Testis (tissue), 3 donors: ENCODE data around the gene RHEB. TPM values are rescaled to one million over a fixed set of nuclear protein-coding genes. Genes with fewer than 3 reads are reported as not detected.

Source experiments
- DNase-seq: peaks from one replicate; pipeline ENCODE4 v3.0.0-alpha.2; 2019
- H3K27ac ChIP-seq, 2 donors: fragments of 200-600 bp; sonication (generic); one replicate each; pipeline ENCODE4 v1.5.1; 2019
- H3K27me3 ChIP-seq: fragments of 200-600 bp; sonication (generic); one replicate; pipeline ENCODE4 v1.5.1; 2019
- H3K36me3 ChIP-seq: fragments of 200-600 bp; sonication (generic); one replicate; pipeline ENCODE4 v1.5.1; 2017; ENCODE audit warnings: low read depth; ENCODE audit errors: missing control alignments
- H3K4me1 ChIP-seq: fragments of 200-600 bp; sonication (generic); one replicate; pipeline ENCODE4 v1.5.1; 2019
- H3K4me3 ChIP-seq, 2 donors: fragments of 200-600 bp; sonication (generic); one replicate each; pipeline ENCODE4 v1.5.1; 2017 to 2019
- H3K9me3 ChIP-seq: fragments of 200-600 bp; sonication (generic); one replicate; pipeline ENCODE4 v1.5.1; 2017
- POLR2A ChIP-seq: fragments of 450-650 bp; IDR thresholded peaks from one replicate; pipeline ENCODE4 v1.6.1; 2017; ENCODE audit warnings: antibody characterized with exemption, mild to moderate bottlenecking, moderate library complexity
- WGBS, 2 donors: methylation state at CpG; one replicate each; pipeline ENCODE4 v1.1.5; 2018; 5-methylcytosine and 5-hydroxymethylcytosine counted together
- intact Hi-C: fragments of 100-400 bp; cut with DNase I; formaldehyde crosslinking; loops from one replicate; pipeline ENCODE4 v1.15.1; 2023; ENCODE audit warnings: low total_unique reads
- polyA plus RNA-seq: library from polyadenylated mRNA; stranded (reverse); fragments of 350-450 nt; fragmentation: Illumina TruSeq; extraction: RNeasy Lipid Tissue Mini Kit (QIAGEN cat#74804); gene quantifications from one replicate; pipeline ENCODE4 v1.2.3, GENCODE V29; 2014; ENCODE audit warnings: low read depth, low replicate concordance; ENCODE audit not compliant: insufficient read depth
- total RNA-seq, 2 donors: library from RNA; depleted of rRNA; stranded (reverse); fragments of >200 nt; gene quantifications; one replicate each; pipeline ENCODE4 v1.2.3, GENCODE V29; 2016
- TF ChIP-seq, protein P1 (sequence below), 3 experiments: fragments of 450-650 bp in 2 of 3; fragments of 200-600 bp in 1 of 3; sonication (generic) in 1 of 3; IDR thresholded peaks; one replicate each; pipeline ENCODE4 v1.5.1; 2016 to 2019; ENCODE audit warnings: antibody characterized with exemption in 3 of 3, mild to moderate bottlenecking in 2 of 3, moderate library complexity in 1 of 3

RHEB gene
- total and polyA plus RNA-seq, 3 donors from 2014 or later: 59.4 to 88.1 (median 74.6) TPM

DNA sequence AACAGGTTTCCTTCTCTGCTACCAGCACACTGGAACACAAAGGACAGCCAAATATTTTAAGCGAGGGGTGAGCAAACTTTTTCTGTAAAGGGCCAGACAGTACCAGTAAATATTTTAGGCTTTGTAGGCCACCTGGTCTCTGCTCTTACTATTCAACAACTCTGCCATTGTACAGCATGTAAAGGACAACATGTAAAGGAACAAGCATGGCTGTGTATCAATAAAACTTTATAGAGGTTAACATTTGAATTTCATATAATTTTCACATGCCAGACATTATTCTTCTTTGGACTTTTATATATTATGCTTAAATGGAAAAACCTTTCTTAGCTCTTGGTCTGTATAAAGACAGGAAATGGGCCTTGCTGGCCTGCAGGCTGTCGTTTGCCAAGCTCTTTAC lies 30.2 kb downstream of the RHEB start:
- WGBS, 2 donors: 74 to 85% methylated on average over 2 of the region's 2 CpGs
- Histone ChIP-seq H3K27ac (no peak overlapping the region), H3K9me3 (no peaks in the 10 kb centered on the region), H3K36me3 (no peaks in the 10 kb centered on the region), H3K27me3 (no peaks in the 10 kb centered on the region), H3K4me3 (no peak overlapping the region), H3K4me1 (peaks cover 3% of the 10 kb centered on the region)
- no peak for DNase-seq
- no peak for TF ChIP-seq POLR2A
- TF ChIP-seq, protein P1, sequence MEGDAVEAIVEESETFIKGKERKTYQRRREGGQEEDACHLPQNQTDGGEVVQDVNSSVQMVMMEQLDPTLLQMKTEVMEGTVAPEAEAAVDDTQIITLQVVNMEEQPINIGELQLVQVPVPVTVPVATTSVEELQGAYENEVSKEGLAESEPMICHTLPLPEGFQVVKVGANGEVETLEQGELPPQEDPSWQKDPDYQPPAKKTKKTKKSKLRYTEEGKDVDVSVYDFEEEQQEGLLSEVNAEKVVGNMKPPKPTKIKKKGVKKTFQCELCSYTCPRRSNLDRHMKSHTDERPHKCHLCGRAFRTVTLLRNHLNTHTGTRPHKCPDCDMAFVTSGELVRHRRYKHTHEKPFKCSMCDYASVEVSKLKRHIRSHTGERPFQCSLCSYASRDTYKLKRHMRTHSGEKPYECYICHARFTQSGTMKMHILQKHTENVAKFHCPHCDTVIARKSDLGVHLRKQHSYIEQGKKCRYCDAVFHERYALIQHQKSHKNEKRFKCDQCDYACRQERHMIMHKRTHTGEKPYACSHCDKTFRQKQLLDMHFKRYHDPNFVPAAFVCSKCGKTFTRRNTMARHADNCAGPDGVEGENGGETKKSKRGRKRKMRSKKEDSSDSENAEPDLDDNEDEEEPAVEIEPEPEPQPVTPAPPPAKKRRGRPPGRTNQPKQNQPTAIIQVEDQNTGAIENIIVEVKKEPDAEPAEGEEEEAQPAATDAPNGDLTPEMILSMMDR (IDR thresholded peaks at IDR 0.05): no peak
- intact Hi-C loops: no loop called here

- Histone ChIP-seq H3K4me3 (no peak overlapping the region), H3K9me3 (no peaks in the 10 kb centered on the region), H3K36me3 (no peaks in the 10 kb centered on the region), H3K27ac (no peak overlapping the region), H3K27me3 (no peaks in the 10 kb centered on the region), H3K4me1 (peaks cover 3% of the 10 kb centered on the region)
- TF ChIP-seq POLR2A: no peak
- TF ChIP-seq, protein P1 (IDR thresholded peaks at IDR 0.05): no peak
- intact Hi-C loops: no loop called here
- no peak for DNase-seq
Observed at GRCh38 chr7:151488096-151488495, 31.6 kb downstream of the RHEB start.

DNA sequence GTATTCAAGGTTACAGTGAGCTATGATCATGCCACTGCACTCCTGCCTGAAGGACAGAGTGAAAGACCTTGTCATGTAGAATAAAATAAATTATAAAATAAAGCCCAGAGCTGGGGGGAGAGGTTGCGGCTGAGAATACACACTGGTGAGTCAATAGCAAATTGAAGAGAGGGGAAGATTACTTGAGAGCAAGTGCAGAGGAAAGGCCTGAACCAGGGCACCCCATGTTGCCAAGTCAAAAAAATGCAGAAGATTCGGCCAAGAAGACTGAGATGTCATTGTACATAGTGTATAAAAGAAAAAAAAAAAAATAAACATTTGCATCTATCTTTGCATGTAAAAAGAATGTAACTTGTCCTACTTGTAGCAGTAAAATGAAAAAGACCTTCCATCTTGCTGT lies 32.5 kb downstream of the RHEB start:
- no peak for TF ChIP-seq POLR2A
- TF ChIP-seq, protein P1 (IDR thresholded peaks at IDR 0.05): no peak
- WGBS, 2 donors: 79 to 82% methylated on average over 2 of the region's 2 CpGs
- intact Hi-C loops: no loop called here
- Histone ChIP-seq H3K36me3 (no peaks in the 10 kb centered on the region), H3K4me3 (no peak overlapping the region), H3K27me3 (no peaks in the 10 kb centered on the region), H3K9me3 (no peaks in the 10 kb centered on the region), H3K4me1 (peaks cover 3% of the 10 kb centered on the region), H3K27ac (no peak overlapping the region)
- DNase-seq: no peak

DNA sequence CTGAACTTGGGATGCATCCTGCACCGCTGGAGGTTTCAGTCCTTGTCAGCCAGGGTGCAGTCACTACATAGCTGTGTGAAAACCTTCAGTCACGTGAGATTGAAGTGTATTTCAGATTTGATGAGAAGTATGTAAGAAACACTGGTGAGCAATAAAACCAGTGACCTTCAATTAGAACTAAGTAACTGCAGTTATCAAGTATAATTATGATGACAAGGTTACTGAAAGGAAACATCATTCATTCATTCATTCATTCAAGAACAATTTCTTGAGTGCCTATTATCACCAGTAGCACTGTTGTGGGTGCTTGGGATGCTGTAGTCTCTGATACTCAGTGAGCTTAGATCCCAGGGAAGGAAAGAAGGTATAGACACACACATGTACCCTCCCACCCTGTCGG lies 33.6 kb downstream of the RHEB start:
- no peaks in the 10 kb centered on the region for H3K9me3 ChIP-seq
- TF ChIP-seq, protein P1 (IDR thresholded peaks at IDR 0.05): no peak
- TF ChIP-seq POLR2A: no peak
- no peak overlapping the region for H3K4me3 ChIP-seq
- H3K27ac ChIP-seq: no peak overlapping the region
- H3K36me3 ChIP-seq: no peaks in the 10 kb centered on the region
- DNase-seq: no peak
- H3K4me1 ChIP-seq: peaks cover 3% of the 10 kb centered on the region
- WGBS, 2 donors: 88 to 96% methylated on average over 3 of the region's 3 CpGs
- intact Hi-C loops: no loop called here
- no peaks in the 10 kb centered on the region for H3K27me3 ChIP-seq

GRCh38 chr7:151484971-151485707 lies 34.6 kb downstream of the RHEB start:
- WGBS, 2 donors: 66 to 76% methylated on average over 7 of the region's 7 CpGs
- DNase-seq: no peak
- Histone ChIP-seq H3K4me1 (peaks cover 3% of the 10 kb centered on the region), H3K27me3 (no peaks in the 10 kb centered on the region), H3K9me3 (no peaks in the 10 kb centered on the region), H3K27ac (no peak overlapping the region), H3K4me3 (no peak overlapping the region), H3K36me3 (no peaks in the 10 kb centered on the region)
- intact Hi-C loops: no loop called here
- TF ChIP-seq, protein P1 (IDR thresholded peaks at IDR 0.05): no peak
- TF ChIP-seq POLR2A: no peak
